Measurements from ENCODE around the gene SMYD2. TPM values are rescaled to one million over a fixed set of nuclear protein-coding genes. Genes with fewer than 3 reads are reported as not detected.
A peak's percentile ranks its signal among the peaks of the same experiment; 100 is the strongest.

SMYD2 gene
- total and polyA plus RNA-seq, 2 of the 8 experiments (the other 6 are each of a cell fraction or from before 2014, with no cell fraction given), result 3.0 to 5.2 TPM

- Histone ChIP-seq H2AFZ (ENCODE audit: low read length) (no peak overlapping the region), H3K23me2 (ENCODE audit: low read depth, low read length) (no peaks in the 10 kb centered on the region), H4K8ac (ENCODE audit: extremely low read depth, insufficient read depth, low read length) (0 out of 2 replicates have a peak overlapping the region, but pooled peaks have one; percentile 18), H4K20me1 (replicated peaks in 1 of 2; ENCODE audit: control insufficient read depth in 1 of 2, insufficient read depth in 2 of 2, low read length in 2 of 2) (peaks cover 0 to 1% of the 10 kb centered on the region in 2 experiments), H4K5ac (ENCODE audit: insufficient read length, low read depth, low read length) (no peak overlapping the region), H4K91ac (replicated peaks; ENCODE audit: insufficient read length, low read length) (no peak overlapping the region), H2BK120ac (replicated peaks; ENCODE audit: low read depth, low read length) (no peak overlapping the region), H2AK5ac (ENCODE audit: low read depth, low read length) (peak overlapping the region; percentile 58; the same call in 1 of the 2 replicates), H3K23ac (ENCODE audit: insufficient read length) (no peak overlapping the region), H3K9me3 (ENCODE audit: insufficient read depth in 2 of 2, low read depth in 1 of 2, low read length in 1 of 2) (no peaks in the 10 kb centered on the region), H3K56ac (replicated peaks; ENCODE audit: insufficient read length, low read depth, low read length) (no peak overlapping the region), H3K18ac (ENCODE audit: extremely low read depth, low read length) (no peak overlapping the region), H3K27me3 (replicated peaks in 1 of 4; ENCODE audit: control insufficient read depth in 3 of 4, extremely low read depth in 1 of 4, insufficient read depth in 3 of 4, low read length in 3 of 4) (no peaks in the 10 kb centered on the region), H2BK15ac (ENCODE audit: low read length) (0 out of 2 replicates have a peak overlapping the region, but pooled peaks have one; percentile 33), H3K79me1 (ENCODE audit: low read depth, low read length) (no peaks in the 10 kb centered on the region), H2BK5ac (ENCODE audit: low read depth, low read length) (no peak overlapping the region), H3K79me2 (ENCODE audit: control insufficient read depth in 1 of 2, insufficient read depth in 2 of 2, low read length in 2 of 2) (no peaks in the 10 kb centered on the region), H3K36me3 (ENCODE audit: control insufficient read depth in 2 of 4, insufficient read depth in 4 of 4, low read length in 3 of 4) (no peaks in the 10 kb centered on the region), H3K9ac (replicated peaks in 1 of 4; ENCODE audit: extremely low read depth in 1 of 4, low read depth in 3 of 4, low read length in 3 of 4) (no peak overlapping the region), H3K4me3 (ENCODE audit: extremely low read depth in 1 of 4, insufficient read depth in 2 of 4, low read depth in 3 of 4, low read length in 4 of 4) (no peak overlapping the region), H3K27ac (ENCODE audit: low read depth, low read length) (no peak overlapping the region), H3K4ac (replicated peaks; ENCODE audit: insufficient read length, low read depth, low read length) (no peak overlapping the region), H3K4me2 (ENCODE audit: insufficient read depth in 1 of 2, low read depth in 2 of 2, low read length in 2 of 2) (no peak overlapping the region), H2BK20ac (ENCODE audit: low read length) (no peak overlapping the region), H2BK12ac (ENCODE audit: low read depth, low read length) (no peak overlapping the region; the same call in 1 of the 2 replicates), H3K4me1 (replicated peaks in 1 of 4; ENCODE audit: control insufficient read depth in 3 of 4, insufficient read depth in 4 of 4, low read length in 3 of 4) (no peaks in the 10 kb centered on the region; a peak in 2 of 7 replicates), H3K14ac (ENCODE audit: insufficient read length) (no peak overlapping the region)
- POLR2A ChIA-PET (ENCODE audit: partially characterized antibody), result interaction anchor here (2.0 kb wide), 1 partner anchor 12 kb away, joined by 9 read pairs; no protein-coding TSS in a partner anchor
- 65% methylated on average over 11 of the region's 11 CpGs; no CpG with 5 or more reads in 1 of the 2 experiments for WGBS, 2 experiments (ENCODE audit: extremely low coverage in 1 of 2, insufficient coverage in 1 of 2, insufficient read length in 1 of 2, insufficient replicate concordance in 2 of 2, low coverage in 1 of 2, low lambda C conversion rate in 2 of 2, missing lambda C conversion rate in 1 of 2)
- FAIRE-seq (peak; percentile 69), DNase-seq (ENCODE audit: low read depth in 1 of 2, low spot score in 2 of 2) (peak; percentile 75 to 87)
- CTCF ChIA-PET (ENCODE audit: partially characterized antibody), result interaction anchor here (0.8 to 19.1 kb wide), 47 partner anchors 12 to 1087 kb away, joined by 3 to 610 read pairs (median 5); partner anchors contain the start of gene SMYD2
- 0 out of 2 replicates have a peak, but pooled peaks have one; percentile 29 for TF ChIP-seq CEBPB (IDR thresholded peaks at IDR 0.05; ENCODE audit: low read depth, low read length)
- no peak for TF ChIP-seq TAF1 (IDR thresholded peaks at IDR 0.05; ENCODE audit: low read depth, low read length)
- no peak for TF ChIP-seq SIRT6 (IDR thresholded peaks at IDR 0.05; ENCODE audit: low read length)
- TF ChIP-seq EGR1 (IDR thresholded peaks at IDR 0.05; ENCODE audit: borderline replicate concordance, low read depth, low read length), result no peak
- TF ChIP-seq SRF (IDR thresholded peaks at IDR 0.05; ENCODE audit: low read depth, low read length), result no peak
- TF ChIP-seq BRCA1 (IDR thresholded peaks at IDR 0.05; ENCODE audit: low read depth, low read length), result no peak
- no peak for TF ChIP-seq GABPA (IDR thresholded peaks at IDR 0.05; ENCODE audit: borderline replicate concordance, insufficient read depth, low read length)
- TF ChIP-seq, protein P1, sequence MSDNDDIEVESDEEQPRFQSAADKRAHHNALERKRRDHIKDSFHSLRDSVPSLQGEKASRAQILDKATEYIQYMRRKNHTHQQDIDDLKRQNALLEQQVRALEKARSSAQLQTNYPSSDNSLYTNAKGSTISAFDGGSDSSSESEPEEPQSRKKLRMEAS (IDR thresholded peaks at IDR 0.05), result no peak
- no peak for TF ChIP-seq TBP (IDR thresholded peaks at IDR 0.05; ENCODE audit: low read depth, low read length)
- no peak for TF ChIP-seq RNF2 (IDR thresholded peaks at IDR 0.05; ENCODE audit: borderline replicate concordance, low read depth, low read length, missing control alignments, poor library complexity, severe bottlenecking)
- TF ChIP-seq ASH2L (IDR thresholded peaks at IDR 0.05; ENCODE audit: low read length), result no peak
- TF ChIP-seq CBX8 (IDR thresholded peaks at IDR 0.05; ENCODE audit: borderline replicate concordance, low read depth, low read length), result no peak
- no peak for TF ChIP-seq BCL11A (IDR thresholded peaks at IDR 0.05; ENCODE audit: low read depth in 2 of 2, low read length in 2 of 2)
Measured at GRCh38 chr1:214328770-214329469, 48.0 kb downstream of the SMYD2 start.

All from H1 (cell line).